HFF-Myc (cell line): ENCODE data around the gene SLC8A3.

Source experiments
- DNase-seq: peaks from one replicate; pipeline ENCODE4 v3.0.0-alpha.2; 2011; ENCODE audit warnings: low read depth; ENCODE audit errors: extremely low read depth
- H3K4me3 ChIP-seq: replicated peaks from 2 replicates; pipeline ENCODE4 v1.5.1; 2011; ENCODE audit warnings: low read depth, mild to moderate bottlenecking, control low read depth, low read length
- CTCF ChIP-seq: IDR thresholded peaks from 2 replicates; pipeline ENCODE4 v1.5.1; 2012; ENCODE audit warnings: mild to moderate bottlenecking, low read depth, low read length, control low read depth; ENCODE audit errors: missing control alignments

SLC8A3 gene

GRCh38 chr14:70093156-70093555, 95.6 kb downstream of the SLC8A3 start:
- no peak overlapping the region for H3K4me3 ChIP-seq
- DNase-seq: no peak
- TF ChIP-seq CTCF: no peak

GRCh38 chr14:70087380-70087697, 101.4 kb downstream of the SLC8A3 start:
- H3K4me3 ChIP-seq: no peak overlapping the region
- no peak for TF ChIP-seq CTCF
- DNase-seq: no peak

GRCh38 chr14:70086685-70087379, 101.9 kb downstream of the SLC8A3 start:
- TF ChIP-seq CTCF: peak; percentile 53
- DNase-seq: peak; percentile 15

GRCh38 chr14:70084226-70084625, 104.5 kb downstream of the SLC8A3 start:
- no peak for TF ChIP-seq CTCF
- no peak for DNase-seq
- no peak overlapping the region for H3K4me3 ChIP-seq

More at GRCh38 chr14:70086685-70087379, 101.9 kb downstream of the SLC8A3 start:
- no peak overlapping the region for H3K4me3 ChIP-seq

GRCh38 chr14:70082394-70082793, 106.4 kb downstream of the SLC8A3 start:
- DNase-seq: no peak
- no peak for TF ChIP-seq CTCF
- no peak overlapping the region for H3K4me3 ChIP-seq

GRCh38 chr14:70080076-70080475, 108.7 kb downstream of the SLC8A3 start:
- TF ChIP-seq CTCF: no peak
- H3K4me3 ChIP-seq: no peak overlapping the region
- DNase-seq: no peak

- no peak for DNase-seq
- no peak for TF ChIP-seq CTCF
- H3K4me3 ChIP-seq: no peak overlapping the region
Observed at GRCh38 chr14:70078329-70078728, 110.4 kb downstream of the SLC8A3 start.
